Fibroblast of pulmonary artery (primary cell): ENCODE results near the gene PLCH2.

Source experiments
- DNase-seq: peaks from one replicate; pipeline ENCODE4 v3.0.0-alpha.2; 2010; ENCODE audit warnings: low read depth
- H3K4me3 ChIP-seq: replicated peaks from 2 replicates; pipeline ENCODE4 v1.5.1; 2011; ENCODE audit warnings: low read depth, mild to moderate bottlenecking, control low read depth, low read length, moderate library complexity
- TF ChIP-seq, protein P1 (sequence below): IDR thresholded peaks from 2 replicates; pipeline ENCODE4 v1.5.1; 2011; ENCODE audit warnings: mild to moderate bottlenecking, control low read depth, low read length, inconsistent platforms; ENCODE audit errors: missing control alignments

PLCH2 gene

GRCh38 chr1:2501041-2501819 lies 25.1 kb downstream of the PLCH2 start:
- TF ChIP-seq, protein P1, sequence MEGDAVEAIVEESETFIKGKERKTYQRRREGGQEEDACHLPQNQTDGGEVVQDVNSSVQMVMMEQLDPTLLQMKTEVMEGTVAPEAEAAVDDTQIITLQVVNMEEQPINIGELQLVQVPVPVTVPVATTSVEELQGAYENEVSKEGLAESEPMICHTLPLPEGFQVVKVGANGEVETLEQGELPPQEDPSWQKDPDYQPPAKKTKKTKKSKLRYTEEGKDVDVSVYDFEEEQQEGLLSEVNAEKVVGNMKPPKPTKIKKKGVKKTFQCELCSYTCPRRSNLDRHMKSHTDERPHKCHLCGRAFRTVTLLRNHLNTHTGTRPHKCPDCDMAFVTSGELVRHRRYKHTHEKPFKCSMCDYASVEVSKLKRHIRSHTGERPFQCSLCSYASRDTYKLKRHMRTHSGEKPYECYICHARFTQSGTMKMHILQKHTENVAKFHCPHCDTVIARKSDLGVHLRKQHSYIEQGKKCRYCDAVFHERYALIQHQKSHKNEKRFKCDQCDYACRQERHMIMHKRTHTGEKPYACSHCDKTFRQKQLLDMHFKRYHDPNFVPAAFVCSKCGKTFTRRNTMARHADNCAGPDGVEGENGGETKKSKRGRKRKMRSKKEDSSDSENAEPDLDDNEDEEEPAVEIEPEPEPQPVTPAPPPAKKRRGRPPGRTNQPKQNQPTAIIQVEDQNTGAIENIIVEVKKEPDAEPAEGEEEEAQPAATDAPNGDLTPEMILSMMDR = no peak
- no peak for DNase-seq
- H3K4me3 ChIP-seq = no peak overlapping the region

DNA sequence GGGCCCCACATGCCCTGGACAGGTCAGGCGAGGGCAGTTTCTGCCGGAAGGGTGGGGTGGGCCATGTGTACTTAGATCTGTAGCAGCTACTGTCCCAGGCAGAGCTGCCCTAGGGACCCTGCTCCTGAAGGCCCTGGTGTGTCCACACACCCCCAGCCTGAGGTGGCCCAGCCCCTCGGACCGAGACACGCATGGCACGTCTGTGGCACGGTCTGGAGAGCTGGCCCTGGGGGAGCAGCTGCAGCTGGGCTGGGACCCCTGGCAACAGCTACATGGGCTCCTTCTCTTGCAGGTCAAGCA lies 25.7 kb downstream of the PLCH2 start:
- no peak overlapping the region for H3K4me3 ChIP-seq
- TF ChIP-seq, protein P1 = no peak
- no peak for DNase-seq

DNA sequence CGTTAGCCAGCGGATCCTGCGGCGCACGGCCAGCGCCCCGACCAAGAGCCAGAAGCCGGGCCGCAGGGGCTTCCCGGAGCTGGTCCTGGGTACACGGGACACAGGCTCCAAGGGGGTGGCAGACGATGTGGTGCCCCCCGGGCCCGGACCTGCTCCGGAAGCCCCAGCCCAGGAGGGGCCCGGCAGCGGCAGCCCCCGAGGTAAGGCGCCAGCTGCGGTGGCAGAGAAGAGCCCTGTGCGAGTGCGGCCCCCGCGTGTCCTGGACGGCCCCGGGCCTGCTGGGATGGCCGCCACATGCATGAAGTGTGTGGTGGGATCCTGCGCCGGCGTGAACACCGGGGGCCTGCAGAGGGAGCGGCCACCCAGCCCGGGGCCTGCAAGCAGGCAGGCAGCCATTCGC lies 26.1 kb downstream of the PLCH2 start:
- no peak for DNase-seq
- TF ChIP-seq, protein P1 = no peak
- no peak overlapping the region for H3K4me3 ChIP-seq

GRCh38 chr1:2502661-2503553 lies 26.8 kb downstream of the PLCH2 start:
- no peak overlapping the region for H3K4me3 ChIP-seq
- DNase-seq = no peak
- TF ChIP-seq, protein P1 = no peak

DNA sequence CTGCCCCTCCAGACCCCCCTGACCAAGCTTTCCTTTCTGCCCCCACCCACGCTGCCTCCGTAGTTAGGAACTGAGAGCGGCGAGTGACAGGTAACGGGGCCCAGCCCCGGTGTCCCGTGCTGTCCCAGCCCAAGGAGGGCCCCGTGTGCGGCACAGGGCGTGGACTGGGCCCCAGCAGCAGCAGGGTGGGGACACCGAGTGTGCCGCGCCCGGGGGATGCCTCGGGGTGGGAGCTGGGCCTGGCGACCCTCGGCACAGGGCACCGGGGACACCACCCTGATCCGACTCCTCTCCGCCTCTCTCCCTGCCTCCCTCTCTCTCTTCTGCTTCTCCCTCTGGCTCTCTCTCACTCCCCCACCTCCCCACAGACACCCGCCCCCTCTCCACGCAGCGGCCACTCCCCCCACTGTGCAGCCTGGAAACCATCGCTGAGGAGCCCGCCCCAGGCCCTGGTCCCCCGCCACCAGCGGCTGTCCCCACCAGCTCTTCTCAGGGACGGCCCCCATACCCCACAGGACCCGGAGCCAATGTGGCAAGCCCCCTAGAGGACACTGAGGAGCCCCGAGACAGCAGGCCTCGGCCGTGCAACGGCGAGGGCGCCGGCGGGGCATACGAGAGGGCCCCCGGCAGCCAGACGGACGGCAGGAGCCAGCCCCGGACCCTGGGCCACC lies 27.6 kb downstream of the PLCH2 start:
- TF ChIP-seq, protein P1 = no peak
- DNase-seq = no peak
- H3K4me3 ChIP-seq = no peak overlapping the region

DNA sequence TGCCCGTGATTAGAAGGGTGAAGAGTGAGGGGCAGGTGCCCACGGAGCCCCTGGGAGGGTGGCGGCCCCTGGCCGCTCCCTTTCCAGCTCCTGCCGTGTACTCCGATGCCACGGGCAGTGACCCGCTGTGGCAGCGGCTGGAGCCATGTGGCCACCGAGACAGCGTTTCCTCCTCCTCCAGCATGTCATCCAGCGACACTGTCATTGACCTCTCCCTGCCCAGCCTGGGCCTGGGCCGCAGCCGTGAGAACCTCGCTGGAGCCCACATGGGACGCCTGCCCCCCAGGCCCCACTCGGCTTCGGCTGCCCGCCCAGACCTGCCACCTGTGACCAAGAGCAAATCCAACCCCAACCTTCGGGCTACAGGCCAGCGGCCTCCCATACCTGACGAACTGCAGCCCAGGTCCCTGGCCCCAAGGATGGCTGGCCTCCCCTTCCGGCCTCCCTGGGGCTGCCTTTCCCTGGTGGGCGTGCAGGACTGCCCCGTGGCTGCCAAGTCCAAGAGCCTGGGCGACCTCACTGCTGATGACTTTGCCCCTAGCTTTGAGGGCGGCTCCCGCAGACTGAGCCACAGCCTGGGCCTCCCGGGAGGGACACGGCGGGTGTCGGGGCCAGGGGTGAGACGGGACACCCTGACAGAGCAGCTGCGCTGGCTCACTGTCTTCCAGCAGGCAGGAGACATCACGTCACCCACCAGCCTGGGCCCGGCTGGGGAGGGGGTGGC lies 28.3 kb downstream of the PLCH2 start:
- TF ChIP-seq, protein P1 = no peak
- DNase-seq = no peak
- H3K4me3 ChIP-seq = no peak overlapping the region
